ENCODE results near the gene BRICD5. TPM values are rescaled to one million over a fixed set of nuclear protein-coding genes. Genes with fewer than 3 reads are reported as not detected.
"Not testable (repeated sequence)": the region's sequence is repeated elsewhere in the genome, so short reads cannot be mapped to it uniquely, and the experiment has no call there.

The BRICD5 gene
- 1.3 TPM for total RNA-seq

DNA sequence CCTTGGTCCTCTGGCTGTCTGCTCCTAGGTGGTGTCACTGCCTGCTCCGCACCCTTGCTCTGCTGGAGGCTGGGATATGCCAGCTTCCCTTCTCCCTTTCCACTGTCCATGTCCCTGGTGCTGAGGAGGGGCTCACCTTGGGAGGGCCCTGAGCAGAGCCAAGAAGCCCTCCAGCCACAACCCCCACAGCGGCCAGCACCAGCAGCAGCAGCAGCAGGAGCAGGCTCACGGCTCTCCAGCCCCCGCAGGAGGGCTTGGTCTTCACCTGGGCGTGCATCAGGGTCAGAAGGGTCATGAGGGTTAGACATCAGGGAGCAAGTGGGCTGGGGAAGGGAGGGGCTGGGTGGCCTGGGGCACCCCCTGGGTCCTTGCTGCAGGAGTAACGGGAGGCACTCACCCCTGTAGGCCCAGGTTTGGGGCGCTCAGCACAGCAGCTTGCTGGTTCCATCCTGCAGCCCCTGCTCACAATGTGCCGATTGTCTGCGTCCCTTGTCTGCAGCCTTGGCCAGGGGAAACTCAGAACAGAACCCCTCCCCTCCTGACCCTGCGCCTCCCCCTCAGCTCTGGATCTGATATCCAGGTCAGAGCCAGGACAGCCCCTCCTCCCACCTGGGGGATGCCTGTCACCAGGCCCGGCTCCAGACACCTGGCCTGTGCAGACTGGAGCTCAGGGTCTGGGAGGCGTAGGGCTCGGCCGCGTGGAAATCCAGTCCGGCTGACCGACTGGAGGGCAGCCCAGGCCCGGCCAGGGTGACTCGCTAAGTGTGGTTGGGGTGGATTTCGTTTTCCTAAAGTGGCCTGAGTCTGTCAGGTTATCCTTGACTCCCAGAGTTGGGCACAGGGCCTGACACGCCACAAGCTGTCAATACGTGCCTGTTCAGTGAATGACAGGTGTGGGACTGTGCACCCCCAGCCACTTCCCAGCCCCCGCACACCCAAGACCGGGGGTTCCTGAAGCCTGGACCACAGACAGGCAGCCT is at the start of gene BRICD5:
TSS of gene BRICD5 (minus strand) at position 478 of the 980 bp plus-strand sequence. CDS start at position 448, 30 bp downstream.
- no peak for DNase-seq (ENCODE audit: low read depth in 2 of 3, low spot score in 2 of 3)

DNA sequence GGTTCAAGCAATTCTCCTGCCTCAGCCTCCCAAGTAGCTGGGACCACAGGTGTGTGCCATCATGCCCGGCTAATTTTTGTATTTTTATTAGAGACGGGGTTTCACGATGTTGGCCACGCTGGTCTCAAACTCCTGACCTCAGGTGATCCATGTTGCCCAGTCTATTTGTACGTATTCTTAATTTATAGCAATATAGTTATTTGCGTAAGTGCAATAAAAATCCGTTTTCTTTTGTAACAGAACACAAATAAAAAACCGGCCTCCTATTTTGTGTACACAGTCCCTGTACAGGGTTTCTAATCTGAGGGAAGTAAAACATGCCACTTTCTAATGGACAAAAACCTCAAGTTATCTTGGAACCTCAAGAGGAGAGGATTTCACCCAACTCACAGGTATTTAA is 49.6 kb upstream of the BRICD5 start:
- no peak for DNase-seq (ENCODE audit: low read depth in 2 of 3, low spot score in 2 of 3)

DNA sequence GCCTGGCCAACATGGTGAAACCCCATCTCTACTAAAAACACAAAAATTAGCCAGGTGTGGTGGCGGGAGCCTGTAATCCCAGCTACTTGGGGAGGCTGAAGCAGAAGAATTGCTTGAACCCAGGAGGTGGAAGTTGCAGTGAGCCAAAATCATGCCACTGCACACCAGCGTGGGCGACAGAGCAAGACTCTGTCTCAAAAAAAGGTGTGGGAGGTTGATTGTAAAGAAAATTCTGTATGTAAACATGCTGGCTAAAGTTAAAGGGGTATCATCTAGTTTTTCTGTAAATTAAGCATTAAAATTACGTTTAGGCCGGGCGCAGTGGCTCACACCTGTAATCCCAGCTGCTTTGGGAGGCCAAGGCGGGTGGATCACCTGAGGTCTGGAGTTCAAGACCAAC is 47.9 kb upstream of the BRICD5 start:
- not testable (repeated sequence) for DNase-seq (ENCODE audit: low read depth in 2 of 3, low spot score in 2 of 3)

DNA sequence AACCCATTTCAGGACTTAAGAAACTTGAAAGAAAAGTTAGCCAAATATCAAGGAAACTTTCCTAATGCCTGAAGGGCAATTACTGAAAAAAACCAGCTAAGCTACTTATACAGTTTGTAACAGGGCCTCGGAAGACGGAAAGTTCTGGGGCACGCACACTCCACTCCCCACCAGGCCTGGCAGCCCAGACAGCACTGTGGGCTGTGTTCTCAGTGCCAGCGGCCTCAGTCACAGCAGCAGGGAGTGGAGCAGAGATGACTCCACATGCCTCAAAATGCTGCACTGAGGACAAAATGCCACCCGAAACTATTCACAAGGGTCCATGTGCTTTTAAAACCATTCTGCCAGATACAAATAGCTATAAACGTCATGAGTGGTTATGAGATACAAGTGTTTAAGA is 47.1 kb upstream of the BRICD5 start:
- DNase-seq (ENCODE audit: low read depth in 2 of 3, low spot score in 2 of 3) = no peak

DNA sequence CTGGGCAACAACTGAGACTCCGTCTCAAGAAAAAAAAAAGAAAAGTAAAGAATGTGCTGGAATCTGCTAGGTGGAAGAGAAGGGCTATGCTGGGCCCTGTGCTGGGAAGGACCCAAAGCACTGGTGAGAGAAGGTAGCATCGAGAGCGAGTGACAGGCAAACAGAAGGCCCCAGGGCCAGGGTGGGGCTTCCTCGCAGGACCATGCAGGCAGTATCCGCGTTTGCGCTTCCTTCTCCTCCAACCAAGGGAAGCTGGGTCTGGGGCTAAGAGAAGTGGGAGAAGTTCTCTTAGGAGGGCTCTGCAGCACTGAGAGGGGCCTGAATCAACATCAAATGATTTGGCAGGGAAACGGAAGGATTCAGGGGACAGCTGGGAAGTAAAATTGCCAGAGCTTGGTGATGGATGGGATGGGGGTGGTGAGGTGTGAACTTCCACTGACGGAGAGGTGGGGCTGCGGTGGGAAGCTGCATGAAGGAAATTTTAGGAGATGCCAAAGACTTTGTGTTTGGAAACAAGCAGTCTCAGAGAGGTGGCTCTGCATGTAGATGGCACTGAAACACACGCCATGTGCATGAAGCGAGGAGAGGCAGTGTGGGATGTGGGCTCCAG is 46.0 kb upstream of the BRICD5 start:
- DNase-seq (ENCODE audit: low read depth in 2 of 3, low spot score in 2 of 3) = no peak

DNA sequence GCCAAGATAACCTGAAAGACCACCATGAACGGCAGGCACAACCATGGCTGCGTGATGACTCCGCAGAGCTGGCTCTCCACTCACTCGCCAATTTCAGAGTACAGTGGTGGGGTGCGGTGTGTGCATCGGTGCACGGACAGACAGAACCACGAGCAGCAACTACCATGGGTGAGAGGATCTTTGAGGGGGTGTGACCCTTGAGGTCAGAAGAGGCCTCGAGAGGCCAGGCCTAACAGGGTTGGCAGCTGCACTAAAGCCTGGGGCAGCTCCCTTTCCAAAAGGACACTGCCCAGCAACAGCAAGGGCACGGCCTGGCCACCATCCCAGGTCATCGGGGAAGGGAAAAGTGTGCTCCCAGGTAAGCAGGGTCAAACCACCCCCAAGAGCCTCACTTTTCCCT is 42.6 kb upstream of the BRICD5 start:
- no peak for DNase-seq (ENCODE audit: low read depth in 2 of 3, low spot score in 2 of 3)

DNA sequence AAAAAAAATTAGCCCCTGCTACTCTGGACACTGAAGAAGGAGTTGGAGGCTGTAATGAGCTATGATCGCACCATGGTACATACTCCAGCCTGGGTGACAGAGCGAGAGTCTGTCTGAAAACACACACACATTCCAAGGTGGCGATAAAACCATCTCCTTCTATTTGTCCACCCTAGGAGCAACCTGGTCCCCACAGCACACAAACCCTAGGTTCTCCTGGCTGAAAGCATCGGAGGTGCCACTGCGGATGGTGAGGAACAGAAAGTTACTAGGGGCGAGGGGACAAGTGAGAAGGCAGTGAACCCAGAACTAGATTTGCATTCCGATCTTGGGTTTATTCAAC is 42.1 kb upstream of the BRICD5 start:
- DNase-seq (ENCODE audit: low read depth in 2 of 3, low spot score in 2 of 3) = no peak

DNA sequence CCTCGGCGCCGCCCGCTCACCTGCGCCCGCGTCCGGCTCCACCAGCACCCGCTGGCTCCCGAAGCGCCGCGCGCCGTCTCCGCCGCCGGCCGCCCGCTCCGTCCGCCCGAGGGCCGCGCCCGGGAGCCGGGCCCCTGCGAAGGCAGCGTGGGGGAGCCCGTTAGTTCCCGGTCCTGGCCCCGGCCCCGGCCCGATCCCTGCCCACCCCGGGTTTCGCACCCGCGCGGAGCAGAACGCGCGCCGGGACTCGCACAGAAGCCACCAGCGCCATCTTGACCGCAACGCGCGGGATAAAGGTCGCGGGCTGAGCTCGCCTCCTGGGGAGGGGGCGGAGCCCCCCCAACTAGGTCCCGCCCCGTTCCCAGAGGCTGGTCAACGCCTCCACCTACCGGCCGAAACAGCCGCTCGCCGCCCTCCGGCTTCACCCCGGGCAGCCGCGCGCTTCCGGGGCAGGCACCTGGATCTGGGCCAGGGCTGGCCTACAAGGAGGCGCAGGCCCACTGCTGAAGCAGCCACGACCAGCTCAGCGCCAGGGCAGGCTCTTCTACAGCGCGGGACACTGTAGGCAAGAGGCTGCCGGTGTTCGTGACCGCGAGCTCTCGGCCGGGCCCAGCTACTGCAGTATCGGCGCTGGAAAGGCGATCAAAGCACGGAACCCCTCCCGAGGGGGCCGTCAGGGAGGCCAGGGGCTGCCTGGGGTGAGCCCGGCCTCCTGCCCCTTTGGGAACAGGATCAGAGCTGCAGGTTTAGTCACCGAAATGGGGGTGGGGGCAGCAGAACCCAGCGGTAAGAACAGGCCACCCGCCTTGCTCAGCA is 40.8 kb upstream of the BRICD5 start, which contains the start of gene ECI1:
TSS of gene ECI1 (minus strand) at position 292 of the 816 bp plus-strand sequence. CDS start at position 271, 21 bp downstream.
- peak; percentile 62 to 90 (median 82) for DNase-seq (ENCODE audit: low read depth in 2 of 3, low spot score in 2 of 3)

DNA sequence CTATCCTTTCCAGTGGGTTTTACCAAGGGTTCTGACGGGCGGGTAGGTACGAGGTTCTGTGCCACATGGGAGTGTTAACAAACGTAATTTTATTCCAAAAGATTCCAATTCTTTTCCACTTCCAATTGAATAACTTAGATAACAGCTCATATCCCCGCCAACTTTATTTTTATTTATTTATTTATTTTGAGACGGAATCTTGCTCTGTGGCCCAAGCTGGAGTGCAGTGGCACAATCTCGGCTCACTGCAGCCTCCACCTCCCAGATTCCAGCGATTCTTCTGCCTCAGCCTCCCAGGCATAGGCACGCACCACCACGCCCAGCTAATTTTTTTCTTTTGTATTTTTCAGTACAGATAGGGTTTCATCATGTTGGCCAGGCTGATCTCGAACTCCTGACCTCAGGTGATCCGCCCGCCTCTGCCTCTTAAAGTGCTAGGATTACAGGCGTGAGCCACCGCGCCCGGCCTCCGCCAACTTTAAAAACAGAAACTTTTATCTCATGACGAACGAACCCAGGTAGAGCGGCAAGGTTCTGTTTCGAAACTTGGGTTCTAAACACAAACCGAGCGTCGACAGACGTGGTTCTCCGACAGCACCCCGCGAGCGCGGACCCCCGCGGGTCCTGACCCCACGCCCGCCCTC is 40.1 kb upstream of the BRICD5 start:
- DNase-seq (ENCODE audit: low read depth in 2 of 3, low spot score in 2 of 3) = peak; percentile 23 to 43 (median 33)

DNA sequence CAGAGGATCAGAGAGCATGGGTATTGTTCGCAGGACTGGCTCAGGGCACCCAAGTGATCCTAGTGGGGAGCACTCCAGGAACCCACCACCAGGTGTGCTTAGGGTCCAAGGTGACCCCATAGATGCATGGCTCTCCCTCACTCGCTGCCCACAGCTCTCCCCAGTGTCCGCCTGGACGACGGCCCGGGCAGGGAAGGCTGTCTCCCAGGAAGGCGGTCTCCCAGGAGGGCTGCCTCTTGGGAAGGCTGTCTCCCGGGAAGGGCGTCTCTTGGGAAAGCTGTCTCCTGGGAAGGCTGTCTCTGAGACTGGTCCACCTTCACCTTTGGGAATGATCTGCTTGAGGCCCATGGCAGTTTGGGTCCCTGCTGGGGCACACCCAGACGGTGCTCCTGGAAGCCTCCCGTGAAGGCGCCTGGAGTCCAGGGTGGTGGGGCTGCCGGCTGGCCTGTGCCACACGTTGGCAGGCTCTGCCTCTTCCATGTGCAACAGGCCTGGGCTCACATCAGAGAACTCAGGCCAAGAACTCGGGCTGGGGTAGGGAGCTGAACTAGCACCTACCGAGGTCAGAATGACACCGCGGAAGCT is 35.7 kb upstream of the BRICD5 start:
- DNase-seq (ENCODE audit: low read depth in 2 of 3, low spot score in 2 of 3) = no peak

DNA sequence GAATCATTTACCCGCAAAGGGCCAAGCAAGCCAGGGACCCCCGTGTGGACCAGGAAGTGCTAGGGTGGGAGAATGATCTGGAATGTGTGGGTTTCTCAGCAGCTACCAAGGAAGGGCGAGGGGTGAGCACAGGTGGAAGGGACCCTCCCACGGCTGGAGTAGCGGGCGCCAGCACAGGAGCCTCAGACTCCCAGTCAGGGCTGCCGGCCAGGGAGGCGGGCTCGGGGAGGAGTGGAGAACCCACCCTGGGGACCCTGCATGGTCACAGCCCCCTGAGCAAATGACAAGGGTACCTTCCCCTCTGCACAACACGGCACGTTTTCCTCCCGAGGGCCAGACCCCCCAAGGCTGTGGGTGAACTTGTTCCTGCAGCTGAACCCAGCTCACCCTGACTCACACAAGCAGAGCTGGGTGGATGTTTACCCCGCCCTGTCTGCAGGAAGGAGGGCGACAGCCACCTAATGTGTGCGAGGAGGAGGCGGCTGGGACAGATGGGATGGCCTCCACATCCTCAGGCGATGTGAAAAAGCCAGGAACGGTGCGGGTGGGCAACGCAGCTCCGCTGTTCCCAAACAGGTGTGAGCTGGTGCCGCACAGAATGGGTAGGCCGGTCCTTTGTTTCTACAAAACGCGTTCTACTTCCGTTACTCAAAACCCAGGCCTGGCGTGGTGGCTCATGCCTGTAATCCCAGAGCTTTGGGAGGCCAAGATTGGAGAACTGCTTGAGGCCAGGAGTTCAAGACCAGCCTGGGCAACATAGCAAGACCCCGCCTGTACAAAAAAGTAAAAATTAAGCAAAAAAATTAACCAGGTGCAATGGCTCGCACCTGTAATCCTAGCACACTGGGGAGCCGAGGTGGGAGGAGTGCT is 34.5 kb upstream of the BRICD5 start:
- DNase-seq (ENCODE audit: low read depth in 2 of 3, low spot score in 2 of 3) = no peak

DNA sequence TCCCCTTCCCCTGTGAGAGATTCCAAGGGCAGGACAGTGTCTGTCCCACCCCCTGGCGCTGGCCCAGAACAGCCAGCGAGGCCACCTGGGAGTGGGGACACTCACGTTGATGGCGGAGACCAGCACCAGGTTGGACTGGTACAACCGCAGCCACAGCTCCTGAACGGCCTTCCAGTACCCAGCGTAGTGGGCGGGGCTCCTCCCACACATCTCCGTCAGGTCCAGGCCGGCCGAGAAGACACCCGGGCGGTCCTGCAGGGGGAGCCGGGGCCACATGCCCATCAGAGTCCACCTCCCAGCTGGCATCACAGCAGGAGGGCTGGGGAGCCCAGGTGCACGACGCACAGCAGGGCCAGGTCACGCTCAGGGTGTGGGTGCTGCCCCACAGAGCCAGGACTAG is 33.6 kb upstream of the BRICD5 start:
- no peak for DNase-seq (ENCODE audit: low read depth in 2 of 3, low spot score in 2 of 3)

DNA sequence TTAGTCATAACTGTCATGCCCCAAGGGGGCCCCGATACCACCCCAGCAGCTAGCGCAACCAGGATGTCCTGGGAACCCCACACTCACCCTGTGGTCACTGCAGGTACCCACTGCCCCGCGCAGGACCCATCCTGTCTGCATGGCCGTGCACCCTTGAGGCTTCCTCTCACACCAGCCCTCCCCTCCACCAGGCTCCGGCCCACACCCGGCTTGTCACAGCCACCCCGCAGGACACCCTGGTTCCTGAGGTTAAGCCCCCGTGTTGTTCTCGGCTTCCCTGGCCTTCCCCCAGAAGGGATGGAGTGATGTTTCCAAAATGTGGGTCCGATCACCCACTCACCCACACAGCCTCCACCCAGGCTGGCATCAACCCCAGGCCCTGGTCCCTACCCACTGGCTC is 33.1 kb upstream of the BRICD5 start:
- DNase-seq (ENCODE audit: low read depth in 2 of 3, low spot score in 2 of 3) = no peak

DNA sequence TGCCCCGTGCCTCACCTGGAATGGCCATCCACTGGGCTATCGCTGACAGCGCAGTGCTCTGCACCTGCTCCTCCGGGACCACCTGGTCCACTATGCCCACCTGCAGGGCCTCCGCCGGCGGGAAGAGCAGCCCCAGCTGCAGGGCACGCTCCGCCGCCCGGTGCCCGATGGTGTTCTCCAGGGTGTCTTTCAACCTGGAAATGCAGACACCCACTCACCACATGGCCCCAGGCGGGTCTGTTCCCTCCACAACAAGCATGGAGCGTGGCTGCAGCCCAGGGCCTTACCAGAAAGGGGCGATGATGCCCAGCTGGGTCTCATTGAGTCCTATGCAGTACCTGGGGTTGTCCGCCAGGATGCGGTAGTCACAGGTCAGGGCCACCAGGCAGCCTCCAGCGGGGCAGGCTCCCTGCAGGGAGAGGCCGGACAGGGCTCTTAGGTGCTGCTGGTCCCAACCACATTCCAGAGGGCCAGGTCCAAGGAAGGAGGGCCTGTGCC is 32.4 kb upstream of the BRICD5 start:
- DNase-seq (ENCODE audit: low read depth in 2 of 3, low spot score in 2 of 3) = no peak

DNA sequence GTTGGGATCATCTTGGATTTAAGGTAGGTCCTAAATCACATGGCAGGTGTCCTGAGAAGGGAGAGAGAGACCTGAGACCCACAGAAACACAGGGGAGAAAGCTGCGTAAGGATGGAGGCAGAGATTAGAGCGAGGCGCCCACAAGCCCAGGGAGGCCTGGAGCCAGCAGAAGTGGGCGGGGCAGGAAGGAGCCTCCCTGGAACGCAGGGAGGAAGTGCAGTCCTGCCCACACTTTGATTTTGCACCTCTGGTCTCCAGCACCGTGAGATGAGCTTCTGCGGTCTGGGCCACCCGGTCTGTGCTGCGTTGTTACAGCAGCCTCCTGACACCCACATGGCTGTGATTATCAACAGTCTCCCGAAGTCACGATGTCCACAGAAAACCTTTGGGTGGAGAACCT is 31.9 kb upstream of the BRICD5 start:
- DNase-seq (ENCODE audit: low read depth in 2 of 3, low spot score in 2 of 3) = no peak

DNA sequence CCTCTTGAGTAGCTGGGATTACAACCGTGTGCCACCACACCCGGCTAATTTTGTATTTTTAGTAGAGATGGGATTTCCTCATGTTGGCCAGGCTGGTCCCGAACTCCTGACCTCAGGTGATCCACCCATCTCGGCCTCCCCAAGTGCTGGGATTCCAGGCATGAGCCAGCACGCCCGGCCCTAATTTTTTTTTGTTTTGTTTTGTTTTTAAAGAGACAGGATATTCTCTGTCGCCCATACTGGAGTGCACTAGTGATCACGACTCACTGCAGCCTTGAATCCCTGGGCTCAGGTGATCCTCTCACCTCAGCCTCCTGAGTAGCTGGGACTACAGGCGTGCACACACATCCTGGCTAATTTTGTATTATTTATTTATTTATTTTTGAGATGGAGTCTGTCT is 29.7 kb upstream of the BRICD5 start:
- DNase-seq (ENCODE audit: low read depth in 2 of 3, low spot score in 2 of 3) = not testable (repeated sequence)

DNA sequence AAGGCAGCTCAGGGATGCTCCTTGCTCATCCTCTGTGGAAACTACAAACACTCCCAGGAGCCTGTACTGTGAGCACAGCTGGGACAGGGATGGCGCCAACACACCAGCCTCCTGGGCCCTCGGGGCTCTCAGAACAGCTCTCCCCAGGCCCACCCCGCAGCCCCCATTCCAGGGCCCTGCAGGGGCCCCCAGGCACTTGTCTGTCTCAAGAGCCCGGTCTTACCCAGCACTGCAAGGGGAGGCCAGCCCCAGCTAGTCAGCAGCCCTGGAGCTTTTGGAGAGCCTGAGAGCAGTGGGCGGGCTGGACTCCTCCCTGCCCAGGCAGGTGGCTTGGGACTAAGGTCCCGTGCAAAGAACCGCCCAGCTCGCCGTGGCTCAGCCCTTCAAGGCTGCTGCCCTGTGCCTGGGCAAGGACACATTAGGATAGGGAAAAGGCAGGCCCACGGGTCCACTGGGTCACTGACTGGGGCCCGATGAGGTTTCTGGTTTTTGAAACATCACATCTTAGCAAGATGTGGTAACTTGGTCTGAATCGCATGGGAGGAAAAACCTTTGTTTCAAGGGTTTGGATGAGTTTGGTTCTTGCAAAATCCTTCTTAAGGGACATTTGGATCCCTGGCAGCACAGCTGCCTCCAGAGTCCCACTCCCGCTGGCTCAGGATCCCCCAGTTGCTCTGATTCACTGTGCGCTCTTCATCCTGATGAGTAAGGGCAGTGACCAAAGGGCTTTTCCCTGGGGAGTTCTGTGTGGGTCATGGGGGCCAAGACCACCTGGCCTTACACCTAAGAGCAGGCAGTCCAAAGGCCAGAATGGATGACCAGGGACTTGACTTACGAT is 28.4 kb upstream of the BRICD5 start:
- no peak for DNase-seq (ENCODE audit: low read depth in 2 of 3, low spot score in 2 of 3)

DNA sequence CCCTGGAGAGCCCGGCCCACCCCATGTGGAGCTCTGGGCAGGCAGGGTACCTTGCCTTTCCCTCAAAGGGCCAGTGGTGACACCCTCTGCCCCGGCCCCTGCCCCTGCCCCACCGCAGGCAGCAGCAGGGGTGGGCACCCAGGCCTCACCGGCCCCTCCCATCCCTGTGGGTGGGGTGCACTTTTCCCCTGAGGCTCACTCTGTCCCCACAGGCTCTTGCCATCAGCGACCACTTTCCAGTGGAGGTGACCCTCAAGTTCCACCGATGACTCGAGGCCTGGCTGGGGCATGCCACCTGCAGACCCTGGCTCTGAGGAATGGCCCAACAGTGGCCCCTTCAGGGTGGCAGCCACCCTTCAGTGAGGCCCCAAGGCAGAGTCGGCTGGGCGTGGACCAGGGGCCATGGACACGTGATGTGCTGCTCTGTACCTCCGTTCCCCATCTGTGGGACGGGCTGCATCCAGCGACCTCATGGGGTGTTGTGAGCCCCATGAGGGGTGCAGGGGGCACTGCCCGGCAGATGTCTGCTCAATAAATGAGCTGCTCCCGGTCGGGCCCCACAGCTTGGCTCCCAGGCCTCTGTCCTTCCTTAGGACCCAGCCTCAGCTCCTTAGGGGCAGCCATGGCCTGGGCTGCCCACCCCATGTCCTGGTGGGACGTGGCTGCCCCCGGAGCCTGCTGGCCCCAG is 27.6 kb upstream of the BRICD5 start:
- no peak for DNase-seq (ENCODE audit: low read depth in 2 of 3, low spot score in 2 of 3)

Data from hematopoietic multipotent progenitor cell (in vitro differentiated cells).